SK-N-SH (cell line): ENCODE results near the gene EML1. TPM values are rescaled to one million over a fixed set of nuclear protein-coding genes. Genes with fewer than 3 reads are reported as not detected.

Experiments
- CTCF ChIA-PET: fragments of 300-600, 350-600 bp; formaldehyde crosslinking; extraction: SDS; loops from one replicate; lab custom pipeline; 2021; lab: Yijun Ruan, JAX
- POLR2A ChIA-PET: fragments of 350-600 bp; sonication (Branson Sonifier 250); formaldehyde crosslinking; extraction: SDS; loops from one replicate; lab custom pipeline; 2020; ENCODE audit warnings: antibody characterized with exemption, inconsistent platforms; lab: Yijun Ruan, JAX
- DNase-seq: peaks from one replicate; pipeline ENCODE4 v3.0.0; 2012
- H2AFZ ChIP-seq: fragments of 200-600 bp; sonication (generic); 2 replicates; pipeline ENCODE4 v1.8.1; 2016; ENCODE audit warnings: antibody characterized with exemption, mild to moderate bottlenecking, low read depth
- H3F3A ChIP-seq: fragments of 200-600 bp; sonication (generic); replicated peaks from 2 replicates; pipeline ENCODE3; 2016; ENCODE audit warnings: antibody characterized with exemption, mild to moderate bottlenecking; ENCODE audit not compliant: insufficient read depth
- H3K27ac ChIP-seq, 2 experiments: fragments of 200-500 bp in 1 of 2; fragments of 200-600 bp in 1 of 2; sonication (Bioruptor generic) in 1 of 2; sonication (generic), shearing (Covaris generic) in 1 of 2; 2 replicates each; pipeline versions ENCODE4 v1.5.1 to v1.6.1; 2014 to 2016; ENCODE audit warnings: low read depth in 2 of 2, inconsistent platforms in 1 of 2, low read length in 1 of 2, mild to moderate bottlenecking in 1 of 2, mixed read lengths in 1 of 2
- H3K27me3 ChIP-seq: fragments of 200-600 bp; sonication (generic), shearing (Covaris generic); 2 replicates; pipeline ENCODE4 v1.6.1; 2016; ENCODE audit warnings: mixed run types; ENCODE audit not compliant: insufficient read depth
- H3K36me3 ChIP-seq, 2 experiments: fragments of 200-500 bp in 1 of 2; fragments of 200-600 bp in 1 of 2; sonication (Bioruptor generic) in 1 of 2; sonication (generic) in 1 of 2; replicated peaks in 1 of 2; 2 replicates each; pipeline versions ENCODE3 to v1.5.1; 2014 to 2016; ENCODE audit warnings: low read length in 1 of 2, mild to moderate bottlenecking in 1 of 2; ENCODE audit not compliant: insufficient read depth in 2 of 2, control insufficient read depth in 1 of 2
- H3K4me1 ChIP-seq, 2 experiments: fragments of 200-500 bp in 1 of 2; fragments of 200-600 bp in 1 of 2; sonication (Bioruptor generic) in 1 of 2; sonication (generic), shearing (Covaris generic) in 1 of 2; 2 replicates each; pipeline versions ENCODE4 v1.5.1 to v1.6.1; 2014 to 2016; ENCODE audit warnings: low read depth in 1 of 2, low read length in 1 of 2, mixed run types in 1 of 2; ENCODE audit not compliant: insufficient read depth in 2 of 2, control insufficient read depth in 1 of 2
- H3K4me2 ChIP-seq: fragments of 200-600 bp; sonication (generic), shearing (Covaris generic); 2 replicates; pipeline ENCODE4 v1.6.1; 2017; ENCODE audit warnings: mixed run types
- H3K4me3 ChIP-seq, 2 experiments: fragments of 200-500 bp in 1 of 2; fragments of 200-600 bp in 1 of 2; sonication (Bioruptor generic) in 1 of 2; sonication (generic), shearing (Covaris generic) in 1 of 2; 2 replicates each; pipeline versions ENCODE4 v1.5.1 to v1.8.1; 2014 to 2016; ENCODE audit warnings: low read depth in 2 of 2, inconsistent platforms in 1 of 2, low read length in 1 of 2, mild to moderate bottlenecking in 1 of 2, mixed read lengths in 1 of 2, moderate library complexity in 1 of 2
- H3K79me2 ChIP-seq: fragments of 200-600 bp; sonication (generic); 2 replicates; pipeline ENCODE4 v1.8.1; 2017; ENCODE audit warnings: mild to moderate bottlenecking; ENCODE audit not compliant: insufficient read depth
- H3K9ac ChIP-seq: fragments of 200-600 bp; sonication (generic); 2 replicates; pipeline ENCODE4 v1.6.1; 2017; ENCODE audit warnings: mixed run types
- H3K9me2 ChIP-seq: fragments of 200-600 bp; sonication (generic); 2 replicates; pipeline ENCODE4 v1.6.1; 2017; ENCODE audit warnings: mixed run types
- H3K9me3 ChIP-seq: fragments of 200-600 bp; sonication (generic); 2 replicates; pipeline ENCODE4 v1.6.1; 2017; ENCODE audit warnings: mixed run types, mild to moderate bottlenecking, moderate library complexity
- H4K20me1 ChIP-seq: fragments of 200-600 bp; sonication (generic); 2 replicates; pipeline ENCODE4 v1.6.1; 2017; ENCODE audit warnings: mild to moderate bottlenecking, mixed run types; ENCODE audit not compliant: insufficient read depth
- CTCF ChIP-seq: fragments of 200-600 bp; sonication (generic); IDR thresholded peaks from 2 replicates; pipeline ENCODE4 v1.6.1; 2017; ENCODE audit warnings: antibody characterized with exemption, mild to moderate bottlenecking, moderate library complexity
- ELF1 ChIP-seq: IDR thresholded peaks from 2 replicates; pipeline ENCODE4 v1.4.0; 2012
- EP300 ChIP-seq, 2 experiments: IDR thresholded peaks; 2 replicates each; pipeline versions ENCODE4 v1.4.0 to v1.6.1; 2012; ENCODE audit warnings: borderline replicate concordance in 1 of 2, low read depth in 1 of 2, low read length in 1 of 2
- EZH2phosphoT487 ChIP-seq: fragments of 200-600 bp; sonication (generic); IDR thresholded peaks from 2 replicates; pipeline ENCODE4 v1.6.1; 2017; ENCODE audit warnings: low read depth, mixed run types, mild to moderate bottlenecking, antibody characterized with exemption, moderate library complexity, borderline replicate concordance
- FOXM1 ChIP-seq: IDR thresholded peaks from 2 replicates; pipeline ENCODE4 v1.4.0; 2012; ENCODE audit warnings: low read depth, mild to moderate bottlenecking
- GABPA ChIP-seq: IDR thresholded peaks from 2 replicates; pipeline ENCODE4 v1.4.0; 2012; ENCODE audit warnings: low read depth, mild to moderate bottlenecking
- GATA2 ChIP-seq: sonication (generic); formaldehyde crosslinking; IDR thresholded peaks from 2 replicates; pipeline ENCODE4 v1.5.0; 2020; ENCODE audit warnings: mild to moderate bottlenecking, missing genetic modification reagents
- IRF3 ChIP-seq: fragments of 150-350 bp; IDR thresholded peaks from 2 replicates; pipeline ENCODE4 v1.6.1; 2016; ENCODE audit warnings: mild to moderate bottlenecking, low read depth, low read length
- JUND ChIP-seq: IDR thresholded peaks from 2 replicates; pipeline ENCODE4 v1.4.0; 2012
- NFIC ChIP-seq: IDR thresholded peaks from 2 replicates; pipeline ENCODE4 v1.4.0; 2012; ENCODE audit warnings: borderline replicate concordance
- RAD21 ChIP-seq: IDR thresholded peaks from 2 replicates; pipeline ENCODE4 v1.6.1; 2012; ENCODE audit warnings: mild to moderate bottlenecking, low read length
- REST ChIP-seq: IDR thresholded peaks from 2 replicates; pipeline ENCODE4 v1.6.1; 2012; ENCODE audit warnings: mild to moderate bottlenecking, low read depth, low read length, moderate library complexity
- RFX5 ChIP-seq: IDR thresholded peaks from 2 replicates; pipeline ENCODE4 v1.6.1; 2012; ENCODE audit warnings: mild to moderate bottlenecking, improper control_type of control experiment, low read length
- RXRA ChIP-seq: IDR thresholded peaks from 2 replicates; pipeline ENCODE4 v1.4.0; 2012; ENCODE audit warnings: low read depth, mild to moderate bottlenecking, borderline replicate concordance
- SMC3 ChIP-seq: IDR thresholded peaks from 2 replicates; pipeline ENCODE4 v1.6.1; 2012; ENCODE audit warnings: low read depth, low read length, improper control_type of control experiment
- TCF12 ChIP-seq: IDR thresholded peaks from 2 replicates; pipeline ENCODE4 v1.4.0; 2012
- TEAD4 ChIP-seq: IDR thresholded peaks from 2 replicates; pipeline ENCODE4 v1.4.0; 2012; ENCODE audit warnings: mild to moderate bottlenecking, borderline replicate concordance; ENCODE audit not compliant: insufficient read depth
- YY1 ChIP-seq: IDR thresholded peaks from 2 replicates; pipeline ENCODE4 v1.4.0; 2012; ENCODE audit warnings: low read depth, mild to moderate bottlenecking
- WGBS: methylation state at CpG from one replicate; pipeline ENCODE4 v1.1.6; 2017; ENCODE audit warnings: low lambda C conversion rate; 5-methylcytosine and 5-hydroxymethylcytosine counted together
- polyA plus RNA-seq, 3 experiments: library from polyadenylated mRNA; depleted of rRNA; stranded (reverse); fragments of >200 nt; gene quantifications; 2 replicates each; pipeline ENCODE4 v1.2.3, GENCODE V29; 2012
- TF ChIP-seq, protein P1 (sequence below): IDR thresholded peaks from 2 replicates; pipeline ENCODE4; 2012
- TF ChIP-seq, protein P2 (sequence below): fragments of 150-350 bp; IDR thresholded peaks from 2 replicates; pipeline ENCODE4 v1.6.1; 2017; ENCODE audit warnings: antibody characterized with exemption, low read length, low read depth, borderline replicate concordance

EML1 gene
- polyA plus RNA-seq, 1 of the 3 experiments (the other 2 are of a cell fraction): 6.3 TPM

- CTCF ChIA-PET: interaction anchor here (1.0 to 1.7 kb wide), 3 partner anchors 9 to 57 kb away, joined by 3 to 11 read pairs (median 3); no protein-coding TSS in a partner anchor
- Histone ChIP-seq H3K27ac (no peak overlapping the region), H3K79me2 (no peaks in the 10 kb centered on the region), H3K36me3 (no peaks in the 10 kb centered on the region), H3K9ac (no peak overlapping the region), H3K4me3 (no peak overlapping the region), H3K4me2 (no peak overlapping the region), H4K20me1 (no peaks in the 10 kb centered on the region), H3K4me1 (no peaks in the 10 kb centered on the region), H3F3A (no peaks in the 10 kb centered on the region), H2AFZ (no peak overlapping the region), H3K9me2 (no peaks in the 10 kb centered on the region), H3K27me3 (no peaks in the 10 kb centered on the region), H3K9me3 (no peaks in the 10 kb centered on the region)
- POLR2A ChIA-PET: no interaction called here
- DNase-seq: no peak
- 87% methylated on average over 6 of the region's 7 CpGs for WGBS
- no peak for TF ChIP-seq NFIC
- TF ChIP-seq GATA2 (CRISPR knock-in tag): no peak
- no peak for TF ChIP-seq FOXM1
- no peak for TF ChIP-seq SMC3
- TF ChIP-seq TEAD4: no peak
- TF ChIP-seq JUND: no peak
Measured at GRCh38 chr14:99955826-99956455, 162.7 kb downstream of the EML1 start.

DNA sequence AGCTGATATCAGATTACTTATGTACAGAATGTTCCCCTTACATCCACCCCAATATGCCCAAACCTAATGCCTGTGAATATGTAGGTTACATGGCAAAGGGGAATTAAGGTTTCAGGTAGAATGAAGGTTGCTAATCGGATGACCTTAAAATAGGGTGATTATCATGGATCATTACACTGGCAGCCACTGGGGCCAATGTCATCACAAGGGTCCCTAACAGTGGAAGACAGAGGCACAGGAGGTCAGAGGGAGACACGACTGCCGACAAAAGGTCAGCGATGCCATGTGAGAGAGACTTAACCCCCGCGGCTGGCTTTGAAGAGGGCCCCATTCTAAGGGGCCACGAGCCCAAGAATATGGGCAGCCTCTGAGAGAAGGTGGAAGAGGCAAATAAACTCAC, 165.2 kb downstream of the EML1 start:
- Histone ChIP-seq H3K4me1 (no peaks in the 10 kb centered on the region), H3K27ac (no peak overlapping the region), H3K79me2 (no peaks in the 10 kb centered on the region), H2AFZ (no peak overlapping the region), H3K9ac (no peak overlapping the region), H3K4me3 (no peak overlapping the region), H3K27me3 (no peaks in the 10 kb centered on the region), H3F3A (no peaks in the 10 kb centered on the region), H3K9me2 (no peaks in the 10 kb centered on the region), H3K9me3 (no peaks in the 10 kb centered on the region), H3K4me2 (no peak overlapping the region), H3K36me3 (no peaks in the 10 kb centered on the region), H4K20me1 (no peaks in the 10 kb centered on the region)
- 82% methylated on average over 7 of the region's 7 CpGs for WGBS
- ChIA-PET CTCF (interaction anchor here (4.7 kb wide), 1 partner anchor 12 kb away, joined by 20 read pairs; no protein-coding TSS in a partner anchor), POLR2A (no interaction called here)
- DNase-seq: no peak
- no peak for TF ChIP-seq REST
- no peak for TF ChIP-seq YY1
- TF ChIP-seq EP300 (IDR thresholded peaks at IDR 0.05; ENCODE audit: borderline replicate concordance in 1 of 2, low read depth in 1 of 2, low read length in 1 of 2): no peak
- no peak for TF ChIP-seq RFX5
- TF ChIP-seq, protein P1, sequence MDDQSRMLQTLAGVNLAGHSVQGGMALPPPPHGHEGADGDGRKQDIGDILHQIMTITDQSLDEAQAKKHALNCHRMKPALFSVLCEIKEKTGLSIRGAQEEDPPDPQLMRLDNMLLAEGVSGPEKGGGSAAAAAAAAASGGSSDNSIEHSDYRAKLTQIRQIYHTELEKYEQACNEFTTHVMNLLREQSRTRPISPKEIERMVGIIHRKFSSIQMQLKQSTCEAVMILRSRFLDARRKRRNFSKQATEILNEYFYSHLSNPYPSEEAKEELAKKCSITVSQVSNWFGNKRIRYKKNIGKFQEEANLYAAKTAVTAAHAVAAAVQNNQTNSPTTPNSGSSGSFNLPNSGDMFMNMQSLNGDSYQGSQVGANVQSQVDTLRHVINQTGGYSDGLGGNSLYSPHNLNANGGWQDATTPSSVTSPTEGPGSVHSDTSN: no peak
- TF ChIP-seq, protein P2, sequence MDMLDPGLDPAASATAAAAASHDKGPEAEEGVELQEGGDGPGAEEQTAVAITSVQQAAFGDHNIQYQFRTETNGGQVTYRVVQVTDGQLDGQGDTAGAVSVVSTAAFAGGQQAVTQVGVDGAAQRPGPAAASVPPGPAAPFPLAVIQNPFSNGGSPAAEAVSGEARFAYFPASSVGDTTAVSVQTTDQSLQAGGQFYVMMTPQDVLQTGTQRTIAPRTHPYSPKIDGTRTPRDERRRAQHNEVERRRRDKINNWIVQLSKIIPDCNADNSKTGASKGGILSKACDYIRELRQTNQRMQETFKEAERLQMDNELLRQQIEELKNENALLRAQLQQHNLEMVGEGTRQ: no peak
- no peak for TF ChIP-seq RAD21
- no peak for TF ChIP-seq ELF1
- no peak for TF ChIP-seq CTCF
- no peak for TF ChIP-seq TCF12
- no peak for TF ChIP-seq IRF3
- TF ChIP-seq GATA2 (CRISPR knock-in tag): no peak
- no peak for TF ChIP-seq GABPA
- TF ChIP-seq RXRA: no peak
- TF ChIP-seq JUND: no peak
- no peak for TF ChIP-seq NFIC
- TF ChIP-seq EZH2phosphoT487: no peak
